ENCODE data around the gene KLF12.

DNA sequence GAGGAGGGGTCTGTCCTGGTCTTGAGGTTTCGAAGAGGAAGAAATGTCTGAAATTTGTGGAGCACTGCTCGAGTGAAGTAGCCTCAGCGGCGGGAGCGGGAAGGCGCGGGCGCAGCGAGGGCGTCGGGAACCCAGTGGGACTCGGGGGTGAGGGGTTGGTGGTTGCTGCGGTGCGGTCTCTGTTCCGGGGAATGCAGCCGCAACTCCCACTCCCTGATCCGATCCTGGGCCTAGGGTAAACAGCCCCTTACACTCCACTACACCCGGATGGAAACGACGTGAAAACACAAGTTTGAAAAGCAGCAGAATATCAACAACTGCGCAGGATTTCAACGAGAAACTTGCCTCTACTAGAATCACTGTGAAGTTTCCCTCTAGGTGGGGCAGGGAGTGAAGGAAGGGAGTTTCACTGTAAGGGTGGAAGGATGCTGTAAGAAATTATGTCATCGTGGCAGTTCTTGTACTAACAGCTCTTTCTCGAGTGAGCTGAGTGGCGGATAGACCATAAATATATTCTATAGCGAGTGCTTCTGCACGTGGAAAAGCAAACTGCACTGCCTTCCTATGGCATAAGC lies 2.0 kb upstream of the KLF12 start:
- TF ChIP-seq POLR2A (IDR thresholded peaks at IDR 0.05; ENCODE audit: low read depth, low read length) (no peak), POLR2AphosphoS5 (IDR thresholded peaks at IDR 0.05; ENCODE audit: low read depth, low read length) (no peak), SPI1 (IDR thresholded peaks at IDR 0.05; ENCODE audit: low read depth, low read length) (no peak), TAF1 (IDR thresholded peaks at IDR 0.05; ENCODE audit: low read depth, low read length) (no peak), POU2F2 (IDR thresholded peaks at IDR 0.05; ENCODE audit: low read depth, low read length) (no peak)

All from GM12891 (cell line).